Glomerular endothelial cell (primary cell): Measurements from ENCODE around the gene SYT12. TPM values are rescaled to one million over a fixed set of nuclear protein-coding genes. Genes with fewer than 3 reads are reported as not detected.
"Not testable (repeated sequence)": the region's sequence is repeated elsewhere in the genome, so short reads cannot be mapped to it uniquely, and the experiment has no call there.

Source experiments
- DNase-seq: peaks from one replicate; pipeline ENCODE4 v3.0.0-alpha.2; 2011; ENCODE audit warnings: low read depth, low spot score; ENCODE audit errors: extremely low read depth
- total RNA-seq: library from RNA; depleted of rRNA; stranded (reverse); fragments of >200 nt; gene quantifications from 2 replicates; pipeline ENCODE4 v1.2.3, GENCODE V29; 2015

Gene SYT12
- 0.18 TPM in 1 of 2 replicates, not detected in the other for total RNA-seq

- no peak for DNase-seq
Observed at GRCh38 chr11:67022961-67023956, at the start of gene SYT12. TSS of gene SYT12 (plus strand) at chr11:67023134. CDS start at chr11:67030145, 7,011 bp downstream.

DNA sequence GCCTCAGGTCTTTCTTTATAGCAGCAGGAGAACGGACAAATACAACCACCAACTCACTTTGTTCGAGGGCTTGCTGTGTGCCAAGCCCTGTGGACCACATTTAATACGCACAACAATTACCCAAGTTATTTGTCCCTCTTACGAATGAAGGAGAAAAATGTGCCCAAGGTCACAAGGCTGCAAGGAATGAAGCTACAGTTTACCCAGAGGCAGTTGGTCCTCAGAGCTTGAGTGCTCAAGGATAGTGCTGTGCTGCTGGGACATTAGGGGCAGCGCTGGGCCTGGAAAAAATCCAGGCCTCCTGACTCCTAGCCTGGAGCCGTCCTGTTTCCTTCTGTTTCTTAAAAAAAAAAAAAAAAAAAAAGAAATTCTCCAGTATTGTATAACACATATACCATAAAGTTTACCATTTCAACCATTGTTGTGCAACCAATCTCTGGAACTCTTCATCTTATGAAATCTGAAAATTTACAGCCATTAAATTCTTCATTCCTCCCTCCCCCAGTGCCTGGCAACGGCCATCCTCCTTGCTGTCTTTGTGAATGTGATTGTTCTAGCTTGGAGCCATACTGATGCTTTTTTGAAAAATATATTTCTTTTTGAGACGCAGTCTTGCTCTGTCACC lies 48.9 kb upstream of the SYT12 start:
- DNase-seq, result no peak

- no peak for DNase-seq
Observed at GRCh38 chr11:66974724-66975404, 48.1 kb upstream of the SYT12 start, which contains the start of gene C11orf86. TSS of gene C11orf86 (plus strand) at chr11:66975304. CDS start at chr11:66975363, 59 bp downstream.

DNA sequence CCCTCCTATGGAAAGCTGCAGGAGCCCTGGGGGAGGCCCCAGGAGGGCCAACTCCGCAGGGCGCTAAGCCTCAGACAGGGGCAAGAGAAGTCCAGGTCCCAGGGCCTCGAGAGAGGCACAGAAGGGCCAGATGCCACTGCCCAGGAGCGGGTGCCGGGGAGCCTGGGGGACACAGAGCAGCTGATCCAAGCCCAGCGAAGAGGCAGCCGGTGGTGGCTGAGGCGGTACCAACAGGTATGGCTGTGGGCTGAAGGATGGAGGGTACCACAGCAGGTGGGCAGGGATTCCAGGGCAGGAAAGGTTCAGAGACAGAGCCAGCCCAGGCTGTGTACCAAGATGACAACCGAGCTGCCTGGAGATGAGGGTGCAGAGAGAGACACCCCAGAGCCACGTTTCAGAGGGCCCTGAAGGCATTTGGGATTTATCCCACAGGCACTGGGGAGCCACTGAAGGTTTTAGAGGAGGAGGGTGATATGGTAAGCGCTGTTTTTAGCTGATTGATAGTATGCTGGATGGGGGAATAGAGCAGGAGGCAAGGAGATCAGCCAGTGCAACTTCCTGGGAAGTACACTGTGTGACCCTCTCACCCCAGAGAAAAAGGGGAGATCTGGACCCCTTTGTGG lies 47.4 kb upstream of the SYT12 start:
- DNase-seq, result no peak

GRCh38 chr11:66976028-66976467 lies 46.9 kb upstream of the SYT12 start:
- DNase-seq, result no peak

- no peak for DNase-seq
Observed at GRCh38 chr11:66976925-66977324, 46.0 kb upstream of the SYT12 start.

GRCh38 chr11:66978229-66978628 lies 44.7 kb upstream of the SYT12 start:
- DNase-seq, result no peak

DNA sequence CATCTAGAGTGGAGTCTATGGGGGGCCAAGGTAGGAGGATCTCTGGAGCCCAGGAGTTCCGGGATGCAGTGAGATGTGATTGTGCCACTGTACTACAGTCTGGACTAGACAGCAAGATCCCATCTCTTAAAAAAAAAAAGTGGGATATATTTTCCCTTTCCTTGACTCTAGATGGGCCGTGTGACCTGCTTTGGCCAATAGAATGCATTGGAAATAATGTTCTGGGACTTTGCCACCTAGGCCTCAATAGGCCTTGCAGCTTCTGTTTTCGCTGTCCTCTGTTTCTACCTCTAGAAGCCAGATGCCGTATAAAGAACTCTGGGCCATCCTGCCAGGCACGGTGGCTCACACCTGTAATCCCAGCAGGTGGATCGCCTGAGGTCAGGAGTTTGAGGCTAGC lies 44.2 kb upstream of the SYT12 start:
- DNase-seq, result no peak

DNA sequence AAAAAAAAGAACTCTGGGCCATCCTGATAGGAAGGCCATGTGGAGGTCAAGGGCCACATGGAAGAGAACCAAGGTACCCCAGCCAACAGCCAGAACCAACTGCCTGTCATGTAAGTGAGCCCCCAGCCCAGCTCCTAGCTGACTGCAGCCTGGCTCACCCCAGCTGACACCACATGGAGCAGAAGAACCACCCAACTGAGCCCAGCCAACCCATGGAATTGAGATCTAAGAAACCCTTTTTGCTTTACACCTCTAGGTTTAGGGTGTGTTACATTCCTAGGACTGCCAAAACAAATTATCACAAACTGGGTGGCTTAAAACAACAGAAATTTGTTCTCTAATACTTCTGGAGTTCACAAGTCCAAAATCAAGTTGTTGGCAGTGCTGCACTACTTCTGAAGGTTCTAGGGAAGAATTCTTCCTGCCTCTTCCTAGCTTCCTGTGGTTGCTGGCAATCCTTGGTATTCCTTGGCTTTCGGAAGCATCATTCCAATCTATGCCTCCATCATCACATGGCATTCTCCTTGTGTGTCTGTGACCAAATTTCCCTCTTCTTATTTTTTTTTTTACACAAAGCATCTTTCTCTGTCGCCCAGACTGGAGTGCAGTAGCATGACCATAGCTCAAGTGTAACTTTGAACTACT lies 43.5 kb upstream of the SYT12 start:
- DNase-seq, result no peak

GRCh38 chr11:66981976-66982578 lies 40.9 kb upstream of the SYT12 start:
- peak; percentile 68 for DNase-seq

DNA sequence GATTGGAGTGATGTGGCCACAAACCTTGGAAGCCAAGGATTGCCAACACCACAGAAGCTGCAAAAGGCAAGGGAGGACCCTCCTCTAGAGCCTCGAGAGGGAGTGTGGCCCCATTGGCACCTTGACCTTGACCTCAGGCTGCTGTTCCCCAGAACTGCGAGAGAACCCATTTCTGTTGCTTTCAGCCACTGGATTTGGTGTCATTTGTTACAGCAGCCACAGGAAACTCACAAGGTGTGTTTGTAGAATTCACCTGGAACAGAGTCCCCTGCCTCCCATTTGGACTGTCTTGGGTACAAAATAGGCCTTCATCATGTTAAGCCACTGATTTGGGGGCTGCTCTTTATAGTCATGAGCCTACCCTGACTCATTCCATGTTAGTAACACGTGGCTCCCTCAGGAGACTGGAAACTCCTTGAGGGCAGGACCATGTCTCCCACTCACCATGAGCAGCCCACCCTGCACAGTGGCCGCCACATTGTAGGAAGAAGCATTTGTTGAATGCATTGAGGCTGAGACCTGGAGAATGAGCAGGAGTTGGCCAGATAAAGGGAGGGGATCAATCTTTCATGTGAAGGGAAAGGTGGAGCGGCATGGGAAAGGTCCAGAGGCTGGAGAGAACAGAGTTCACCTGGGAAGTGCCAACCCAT lies 39.5 kb upstream of the SYT12 start:
- DNase-seq, result no peak

GRCh38 chr11:66985508-66986177 lies 37.3 kb upstream of the SYT12 start:
- no peak for DNase-seq

DNA sequence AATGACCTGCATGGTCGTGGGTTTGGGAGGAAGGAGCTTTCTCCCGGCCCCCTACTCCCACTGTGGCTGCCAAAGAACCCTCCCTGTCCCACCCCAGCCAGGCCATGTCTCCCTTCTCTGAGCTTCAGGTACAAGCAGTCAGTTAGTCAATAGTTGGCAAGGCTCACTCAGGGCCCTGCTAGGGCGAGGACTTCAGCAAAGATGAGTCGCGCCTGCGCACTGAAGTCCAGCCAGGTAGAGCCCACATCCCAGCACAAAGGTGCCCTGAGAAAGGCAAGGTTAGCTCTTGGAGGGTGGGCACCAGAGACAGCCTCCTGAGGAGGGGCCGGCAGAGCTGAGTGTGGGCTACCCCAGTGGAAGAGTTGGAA lies 36.8 kb upstream of the SYT12 start:
- no peak for DNase-seq

- no peak for DNase-seq
Observed at GRCh38 chr11:66987158-66987620, 35.7 kb upstream of the SYT12 start.

- DNase-seq, result no peak
Observed at GRCh38 chr11:66987924-66988637, 34.9 kb upstream of the SYT12 start.

DNA sequence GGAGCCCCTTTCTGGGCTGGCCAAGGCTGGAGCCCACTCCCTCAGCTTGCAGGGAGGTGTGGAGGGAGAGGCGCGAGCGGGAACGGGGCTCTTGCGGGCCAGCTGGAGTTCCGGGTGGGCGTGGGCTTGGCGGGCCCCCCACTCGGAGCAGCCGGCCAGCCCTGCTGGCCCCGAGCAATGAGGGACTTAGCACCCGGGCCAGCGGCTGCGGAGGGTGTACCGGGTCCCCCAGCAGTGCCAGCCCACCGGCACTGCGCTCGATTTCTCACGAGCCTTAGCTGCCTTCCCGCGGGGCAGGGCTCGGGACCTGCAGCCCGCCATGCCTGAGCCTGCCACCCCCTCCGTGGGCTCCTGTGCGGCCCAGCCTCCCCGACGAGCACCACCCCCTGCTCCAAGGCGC lies 34.2 kb upstream of the SYT12 start:
- DNase-seq, result not testable (repeated sequence)

DNA sequence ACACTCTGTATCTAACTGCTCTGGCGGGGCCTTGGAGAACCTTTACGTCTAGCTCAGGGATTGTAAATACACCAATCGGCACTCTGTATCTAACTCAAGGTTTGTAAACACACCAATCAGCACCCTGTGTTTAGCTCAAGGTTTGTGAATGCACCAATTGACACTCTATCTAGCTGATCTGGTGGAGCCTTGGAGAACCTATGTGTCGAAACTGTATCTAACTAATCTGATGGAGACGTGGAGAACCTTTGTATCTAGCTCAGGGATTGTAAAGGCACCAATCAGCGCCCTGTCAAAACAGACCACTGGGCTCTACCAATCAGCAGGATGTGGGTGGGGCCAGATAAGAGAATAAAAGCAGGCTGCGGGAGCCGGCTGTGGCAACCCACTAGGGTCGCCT lies 33.6 kb upstream of the SYT12 start:
- DNase-seq, result not testable (repeated sequence)

DNA sequence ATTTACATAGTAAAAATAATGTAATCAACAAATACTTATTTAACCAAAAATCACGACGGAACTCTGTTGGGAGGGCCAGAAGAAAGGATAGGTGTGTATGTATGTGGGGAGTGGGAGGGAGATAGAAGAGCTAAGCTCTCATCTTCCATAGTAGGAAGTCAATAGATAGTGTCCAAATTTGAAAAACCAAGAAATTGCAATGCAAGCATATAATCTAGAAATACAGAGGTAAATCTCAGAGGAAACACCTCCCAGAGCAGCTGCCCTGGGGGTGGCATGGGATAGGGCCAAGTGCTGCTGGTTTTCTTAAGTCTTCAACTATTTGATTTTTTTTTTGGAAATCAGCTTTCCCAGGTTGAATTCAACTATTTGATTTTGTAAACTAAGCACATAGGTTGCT lies 30.9 kb upstream of the SYT12 start:
- no peak for DNase-seq
